NCI-H1105 treated with DMSO at 0.1 percent for 48 hours (cell line): ENCODE results near the gene STT3A.
"Not testable (repeated sequence)": the region's sequence is repeated elsewhere in the genome, so short reads cannot be mapped to it uniquely, and the experiment has no call there.

ENCODE experiments used
- DNase-seq: peaks from one replicate; lab custom pipeline; 2025; lab: John Stamatoyannopoulos, UW

Gene STT3A

DNA sequence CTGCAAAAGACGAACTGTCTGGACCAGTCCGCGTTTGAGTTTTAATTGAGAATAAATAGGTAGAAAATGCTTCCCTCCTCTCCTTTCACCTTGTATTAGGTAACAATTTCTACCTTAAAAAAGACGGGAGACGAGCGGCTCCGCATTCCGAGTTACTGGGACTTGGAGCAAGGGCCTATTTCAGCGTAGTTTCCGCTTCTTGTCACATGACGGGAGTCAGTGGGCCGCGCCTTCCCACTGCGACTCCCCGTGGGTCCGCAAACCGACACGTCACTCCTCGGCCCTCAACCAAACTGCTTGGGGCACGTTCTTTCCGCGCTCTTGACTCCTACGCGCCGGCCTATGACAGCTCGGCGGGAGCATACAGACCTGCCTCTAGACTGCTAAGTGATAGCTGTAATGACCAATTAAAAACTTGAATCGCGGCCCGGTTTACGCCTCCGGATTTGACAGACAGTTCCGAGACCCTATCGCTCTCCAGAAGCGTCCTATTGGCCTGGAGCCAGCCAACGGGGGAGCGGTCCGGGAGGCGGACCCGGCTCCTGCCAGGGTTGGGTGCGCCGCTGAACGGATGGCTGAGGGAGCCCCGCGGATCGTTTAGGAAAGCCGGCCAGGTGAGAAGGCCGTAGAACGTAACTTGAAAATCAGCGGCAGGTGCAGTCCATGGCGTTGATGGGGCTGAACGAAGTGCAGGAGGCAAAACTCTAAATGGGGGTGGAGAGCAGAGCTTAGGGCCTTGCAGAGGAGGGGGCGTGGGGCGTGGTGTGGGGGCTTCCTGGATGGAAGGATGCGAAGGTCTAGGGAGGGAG, at the start of gene STT3A:
Gene STT3A (plus strand): TSS at position 548 of the 809 bp plus-strand sequence. CDS start 3,064 bp downstream, outside the sequence.
- DNase-seq = peak; percentile 100

DNA sequence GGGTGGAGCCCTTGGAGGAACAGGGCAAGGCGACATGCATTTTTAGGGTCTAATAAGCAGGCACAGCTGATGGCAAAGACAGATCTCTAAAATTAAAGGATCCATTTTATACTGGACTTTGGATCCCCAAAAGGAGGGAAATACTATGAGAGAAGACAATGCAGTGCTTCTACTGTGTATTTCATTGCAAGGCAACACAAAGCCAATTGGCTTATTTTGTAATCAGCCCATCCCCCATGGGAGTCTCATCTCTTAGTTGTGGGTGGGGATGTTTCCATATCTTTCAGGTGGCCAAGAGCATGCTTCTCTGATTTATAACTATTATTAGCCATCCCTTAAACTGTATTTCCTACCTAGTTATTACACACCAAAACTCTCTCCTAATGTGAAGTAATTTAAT, 41.9 kb upstream of the STT3A start:
- DNase-seq = no peak

DNA sequence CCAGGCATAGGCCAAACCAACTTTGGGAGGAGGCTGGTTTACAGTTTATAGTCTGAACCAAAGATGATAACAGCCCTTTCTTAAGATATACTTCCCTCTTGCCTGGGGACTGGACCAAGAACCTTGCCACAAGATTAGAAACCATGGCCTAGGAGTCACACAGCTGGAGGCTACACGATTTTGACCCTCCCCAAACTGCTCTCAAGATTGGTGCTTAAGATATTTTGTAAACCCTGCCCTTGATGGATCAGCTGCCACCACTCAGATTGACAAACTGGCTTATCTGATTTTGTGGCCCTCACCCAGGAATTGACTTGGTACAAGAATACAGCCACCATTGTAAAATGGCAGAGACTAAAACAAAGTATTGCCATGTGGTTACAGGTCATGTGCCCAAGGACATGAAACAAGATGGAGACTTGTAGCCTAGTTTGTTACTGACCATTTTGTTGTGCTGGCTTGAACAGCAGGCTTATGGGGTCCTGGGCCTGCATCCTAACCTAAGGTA, 40.8 kb upstream of the STT3A start:
- no peak for DNase-seq

- no peak for DNase-seq
Observed at GRCh38 chr11:125552927-125553326, 39.7 kb upstream of the STT3A start.

DNA sequence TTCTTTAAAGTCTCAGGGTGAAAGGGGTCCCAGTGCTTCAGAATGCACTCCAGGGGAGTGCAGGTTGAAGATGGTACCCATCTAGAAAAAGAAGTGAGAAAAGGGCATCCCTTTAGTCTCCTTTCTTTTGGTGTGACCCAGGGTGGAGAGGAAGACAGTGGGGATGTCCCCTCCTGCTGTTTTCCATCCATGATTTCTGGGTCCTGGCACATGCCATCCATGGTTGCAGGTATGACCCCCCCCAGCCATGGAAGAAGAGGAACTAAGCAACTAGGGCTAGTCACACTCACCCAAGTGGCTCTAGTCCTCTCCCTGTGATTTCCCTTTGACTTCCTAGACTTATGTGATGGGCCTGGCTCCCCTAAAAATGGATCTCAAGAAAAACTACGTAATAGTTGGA, 39.3 kb upstream of the STT3A start:
- no peak for DNase-seq

GRCh38 chr11:125554038-125554437, 38.6 kb upstream of the STT3A start:
- no peak for DNase-seq

DNA sequence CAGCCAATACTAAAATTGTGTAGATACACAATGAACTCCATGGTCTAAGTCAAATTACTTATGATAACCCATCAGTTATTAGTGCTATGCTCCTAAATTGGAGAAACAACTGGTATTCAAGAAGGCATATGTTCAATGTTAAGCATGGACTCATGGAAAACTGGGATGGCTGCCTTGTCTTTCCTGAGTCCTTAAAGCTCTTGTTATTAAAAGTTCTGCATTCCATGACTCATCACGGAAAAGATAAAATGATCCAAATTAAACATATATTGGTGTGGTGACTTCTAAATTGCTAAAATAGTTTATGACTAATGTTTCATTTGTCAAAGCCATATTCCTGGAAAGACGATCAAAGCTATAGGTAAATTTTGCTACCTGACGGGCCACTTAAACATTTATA, 32.8 kb upstream of the STT3A start:
- no peak for DNase-seq

- no peak for DNase-seq
Observed at GRCh38 chr11:125561924-125562323, 30.7 kb upstream of the STT3A start.

DNA sequence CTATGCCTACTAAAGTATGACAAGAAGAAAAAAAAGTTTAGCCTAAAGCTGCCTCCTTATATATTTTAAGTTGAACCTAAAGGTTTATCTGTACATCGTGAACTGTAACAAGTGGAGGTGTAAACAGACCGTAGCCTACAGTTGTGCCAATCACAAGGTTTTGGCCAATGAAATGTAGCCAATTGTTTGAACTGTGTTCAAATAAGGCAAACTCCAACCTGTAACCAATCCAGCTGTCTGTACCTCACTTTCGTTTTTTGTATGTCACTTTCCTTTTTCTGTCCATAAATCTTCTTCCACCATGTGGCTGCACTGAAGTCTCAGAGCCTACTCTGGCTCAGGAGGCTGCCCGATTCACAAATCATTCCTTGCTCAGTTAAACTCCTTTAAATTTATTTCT, 30.2 kb upstream of the STT3A start:
- no peak for DNase-seq

DNA sequence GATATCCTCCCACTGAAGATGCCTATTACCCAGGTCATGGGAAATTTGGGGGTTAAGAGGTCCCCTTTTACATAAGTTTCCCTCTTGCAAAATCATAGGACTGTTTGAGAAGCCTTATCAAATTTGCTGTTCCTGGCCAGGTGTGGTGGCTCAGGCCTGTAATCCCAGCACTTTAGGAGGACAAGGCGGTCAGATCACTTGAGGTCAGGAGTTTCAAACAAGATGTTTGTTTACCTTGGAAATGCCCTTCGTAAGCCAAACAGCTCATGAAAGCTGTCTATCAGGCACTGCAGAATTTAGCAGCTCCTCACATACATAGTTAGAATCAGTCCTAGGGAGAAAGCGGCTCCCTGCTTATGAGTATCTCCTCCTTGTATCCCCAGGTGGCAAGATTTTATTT, 28.3 kb upstream of the STT3A start:
- no peak for DNase-seq

DNA sequence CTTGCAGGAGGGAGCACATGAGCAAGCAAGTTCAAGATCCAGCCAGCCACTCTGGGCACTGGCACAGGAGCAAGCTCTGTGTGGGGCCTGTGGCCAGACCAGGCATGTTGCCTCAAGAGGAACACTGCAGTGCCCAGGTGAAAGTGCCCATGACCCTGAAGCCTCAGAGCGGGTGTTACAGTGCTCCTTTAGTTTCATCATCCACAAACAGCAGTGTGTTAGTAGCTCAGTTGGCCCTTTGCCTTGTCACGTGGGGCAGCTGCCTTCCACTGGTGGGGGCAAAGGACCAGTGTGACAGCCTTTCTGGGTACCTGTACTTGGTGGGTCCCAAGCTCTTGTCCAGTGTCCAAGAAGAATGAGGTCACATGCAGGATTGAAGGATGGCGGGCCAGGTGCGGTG, 26.4 kb upstream of the STT3A start:
- DNase-seq = no peak

DNA sequence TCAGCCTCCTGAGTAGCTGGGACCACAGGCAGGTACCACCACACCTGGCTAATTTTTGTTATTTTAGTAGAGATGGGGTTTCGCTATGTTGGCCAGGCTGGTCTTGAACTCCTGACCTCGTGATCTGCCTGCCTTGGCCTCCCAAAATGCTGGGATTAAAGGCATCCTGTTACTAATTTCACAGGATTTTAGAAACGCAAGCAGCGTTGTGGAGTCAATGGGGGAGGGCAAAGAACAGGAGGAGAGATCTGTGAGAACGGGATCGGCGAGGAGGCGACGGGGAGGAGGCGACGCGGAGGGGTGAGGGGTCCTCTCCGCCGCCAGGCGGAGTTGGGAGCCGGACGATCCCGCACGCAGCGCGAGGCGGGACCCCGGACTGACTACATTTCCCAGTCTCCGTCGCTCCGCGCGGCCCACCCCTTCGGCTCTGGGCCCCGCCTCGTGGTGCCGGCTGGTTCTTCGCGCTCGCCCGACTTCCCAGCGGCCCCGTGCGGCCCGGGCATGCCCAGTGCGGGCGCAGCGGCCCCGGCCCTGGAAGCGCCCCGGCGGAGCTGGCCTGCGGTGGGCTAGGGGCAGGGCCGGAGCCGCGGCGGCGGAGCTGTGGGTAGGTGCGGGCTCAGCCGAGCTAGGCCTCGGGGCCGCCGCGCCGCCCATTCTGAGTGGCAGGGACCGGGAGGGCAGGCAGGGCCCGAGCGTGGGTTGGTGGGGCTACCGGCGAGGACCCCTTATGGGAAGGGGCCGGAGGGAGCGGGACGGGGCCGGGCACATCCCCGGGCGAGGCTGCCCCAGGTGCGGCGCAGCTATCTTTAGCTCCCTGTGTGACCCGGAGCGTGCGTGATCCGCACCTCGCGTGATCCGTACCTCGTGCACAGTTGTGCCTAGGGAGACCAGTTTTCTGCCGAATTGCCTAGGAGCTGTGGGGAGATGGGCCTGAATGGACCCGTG, 23.4 kb upstream of the STT3A start, which contains the start of gene EI24:
Gene EI24 (plus strand): TSS at position 508 of the 945 bp plus-strand sequence. CDS start 3,051 bp downstream, outside the sequence.
- peak; percentile 93 for DNase-seq

DNA sequence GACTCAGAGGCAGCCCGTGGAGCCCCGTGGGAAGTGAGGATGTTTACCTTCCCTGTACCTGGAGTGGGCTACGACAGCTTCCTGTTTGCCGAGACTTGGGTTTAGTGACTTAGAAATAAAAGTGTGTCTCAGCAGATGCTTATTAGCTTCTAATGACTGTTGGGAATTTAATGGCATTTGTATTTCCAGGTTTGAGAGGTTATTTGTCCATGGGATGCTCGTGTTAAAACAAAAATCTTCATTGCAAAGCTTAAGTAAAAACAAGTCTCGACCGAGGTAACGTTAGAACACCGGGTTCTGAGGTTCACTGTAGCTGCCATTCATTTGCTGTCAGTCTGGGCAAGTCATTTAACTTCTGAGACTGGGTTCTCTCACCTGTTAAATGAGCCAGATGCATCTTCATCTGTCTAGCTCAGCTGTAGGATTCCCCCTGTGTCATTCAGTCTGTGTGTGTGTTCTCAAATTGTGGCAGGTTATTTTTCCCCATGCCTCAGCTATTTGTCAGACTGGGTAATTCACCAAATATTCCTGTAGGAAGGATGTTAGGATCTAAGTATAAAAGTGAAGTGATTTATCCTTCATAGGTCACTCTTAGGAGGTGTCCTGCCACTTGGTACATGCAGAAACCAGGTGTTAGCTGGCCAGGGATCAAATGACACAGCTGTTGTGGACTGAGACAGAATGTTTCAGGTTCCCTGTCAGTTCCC, 22.6 kb upstream of the STT3A start:
- DNase-seq = peak; percentile 37

DNA sequence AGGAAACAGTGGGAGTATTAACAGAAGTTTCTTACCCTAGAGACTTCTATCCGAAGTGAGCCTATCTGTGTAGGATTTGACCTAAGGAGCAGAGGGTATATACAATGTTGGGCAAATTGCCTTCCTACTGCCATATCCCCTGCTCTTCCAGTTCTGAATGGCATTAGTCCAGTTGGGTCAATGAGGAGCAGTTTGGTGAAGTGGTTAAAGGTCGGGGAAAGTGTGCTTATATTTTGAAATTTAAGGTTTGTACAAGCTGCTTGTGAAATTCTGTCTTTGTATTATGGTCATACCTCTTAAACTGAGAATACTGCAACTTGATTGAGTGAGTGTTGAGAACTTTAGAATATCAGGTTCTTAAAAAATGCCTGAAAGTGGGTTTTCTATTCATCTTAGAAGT, 21.7 kb upstream of the STT3A start:
- no peak for DNase-seq

DNA sequence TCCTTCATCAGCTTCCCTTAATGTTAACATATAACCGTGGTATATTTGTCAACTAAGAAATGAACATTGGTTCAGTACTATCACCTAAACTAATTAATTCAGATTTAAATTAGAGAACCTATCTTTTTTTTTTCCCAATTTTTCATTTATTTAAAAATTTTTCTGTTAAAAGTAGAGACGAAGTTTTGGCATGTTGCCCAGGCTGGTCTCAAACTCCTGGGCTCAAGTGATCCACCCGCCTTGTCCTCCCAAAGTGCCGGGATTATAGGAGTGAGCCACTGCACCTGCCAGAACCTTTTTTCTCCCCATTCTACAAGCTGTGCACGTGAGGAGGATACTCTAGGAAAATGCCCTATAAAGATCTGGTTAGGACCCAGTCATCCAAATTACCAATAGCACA, 19.7 kb upstream of the STT3A start:
- no peak for DNase-seq

DNA sequence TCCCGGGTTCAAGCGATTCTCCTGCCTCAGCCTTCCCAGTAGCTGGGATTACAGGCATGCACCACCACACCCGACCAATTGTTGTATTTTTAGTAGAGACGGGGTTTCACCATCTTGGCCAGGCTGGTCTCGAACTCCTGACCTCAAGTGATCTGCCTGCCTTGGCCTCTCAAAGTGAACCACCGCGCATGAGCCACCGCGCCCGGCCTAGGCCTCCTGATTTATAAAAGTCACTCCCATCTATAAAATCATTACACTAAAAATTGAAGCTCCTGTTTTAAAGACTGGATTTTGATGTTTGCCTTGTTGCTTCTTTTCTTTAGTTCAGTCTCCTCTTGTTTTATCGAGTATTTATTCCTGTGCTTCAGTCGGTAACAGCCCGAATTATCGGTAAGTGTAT, 15.5 kb upstream of the STT3A start:
- not testable (repeated sequence) for DNase-seq

DNA sequence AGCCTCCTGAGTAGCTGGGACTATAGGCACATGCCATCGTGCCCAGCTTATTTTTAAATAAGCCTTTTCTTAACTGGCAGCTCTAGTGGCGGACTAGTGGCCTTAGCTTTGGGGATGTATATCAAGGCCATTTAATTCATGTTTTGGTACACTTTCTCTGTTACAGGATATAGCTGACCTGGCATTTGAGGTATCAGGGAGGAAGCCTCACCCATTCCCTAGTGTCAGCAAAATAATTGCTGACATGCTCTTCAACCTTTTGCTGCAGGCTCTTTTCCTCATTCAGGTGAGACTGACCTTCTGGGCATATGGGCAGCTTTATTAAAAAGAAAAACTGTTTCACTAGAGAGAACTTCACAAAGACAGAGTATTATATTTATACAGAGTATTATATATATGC, 13.9 kb upstream of the STT3A start:
- no peak for DNase-seq

GRCh38 chr11:125579811-125580210, 12.8 kb upstream of the STT3A start:
- DNase-seq = no peak

- no peak for DNase-seq
Observed at GRCh38 chr11:125583496-125583895, 9.2 kb upstream of the STT3A start.

GRCh38 chr11:125585487-125585886, 7.2 kb upstream of the STT3A start:
- DNase-seq = no peak

DNA sequence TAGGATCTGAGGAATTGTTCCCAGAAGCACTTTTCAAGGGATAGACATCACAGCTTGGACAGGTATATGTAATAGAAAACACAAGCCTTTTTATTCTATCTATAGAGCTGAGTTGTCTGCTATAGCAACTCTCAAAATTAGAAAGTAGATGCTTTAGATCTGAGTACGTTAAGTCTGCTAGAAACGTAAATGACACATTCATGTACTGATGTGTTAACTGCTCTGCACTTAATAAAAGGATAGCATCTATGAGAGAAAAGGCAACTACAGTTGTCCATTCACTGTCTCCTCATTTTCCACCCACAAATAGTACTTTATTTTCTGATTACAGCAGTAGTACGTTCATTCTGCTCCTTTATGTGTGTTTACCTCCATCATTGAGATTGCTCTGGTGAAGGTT, 6.0 kb upstream of the STT3A start:
- no peak for DNase-seq

DNA sequence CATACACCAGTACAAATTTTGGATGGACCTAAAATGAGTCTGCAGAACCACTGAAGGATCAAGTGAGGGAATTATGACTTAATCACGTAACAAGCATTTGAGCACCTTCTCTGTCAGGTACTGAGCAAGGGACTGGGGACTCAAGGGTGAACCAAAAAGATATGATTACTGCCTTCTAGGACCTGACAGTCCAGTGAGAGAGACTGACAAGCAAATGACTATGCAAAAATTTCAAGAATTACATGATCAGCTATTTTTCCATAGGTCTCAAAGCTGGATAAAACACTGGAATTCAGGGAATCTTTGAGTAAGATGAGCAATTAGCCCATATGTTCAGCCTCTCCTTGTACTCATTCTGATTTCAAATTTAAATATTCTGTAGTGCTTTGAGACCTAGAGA, 5.2 kb upstream of the STT3A start:
- no peak for DNase-seq
